NCI-H2029 treated with DMSO at 0.1 percent for 48 hours (cell line): Measurements from ENCODE around the gene PRKCG.
A peak's percentile ranks its signal among the peaks of the same experiment; 100 is the strongest.

Experiments used
- DNase-seq: peaks from one replicate; lab custom pipeline; 2025; lab: John Stamatoyannopoulos, UW

The PRKCG gene

GRCh38 chr19:53872762-53873161, 9.2 kb upstream of the PRKCG start:
- DNase-seq, result no peak

DNA sequence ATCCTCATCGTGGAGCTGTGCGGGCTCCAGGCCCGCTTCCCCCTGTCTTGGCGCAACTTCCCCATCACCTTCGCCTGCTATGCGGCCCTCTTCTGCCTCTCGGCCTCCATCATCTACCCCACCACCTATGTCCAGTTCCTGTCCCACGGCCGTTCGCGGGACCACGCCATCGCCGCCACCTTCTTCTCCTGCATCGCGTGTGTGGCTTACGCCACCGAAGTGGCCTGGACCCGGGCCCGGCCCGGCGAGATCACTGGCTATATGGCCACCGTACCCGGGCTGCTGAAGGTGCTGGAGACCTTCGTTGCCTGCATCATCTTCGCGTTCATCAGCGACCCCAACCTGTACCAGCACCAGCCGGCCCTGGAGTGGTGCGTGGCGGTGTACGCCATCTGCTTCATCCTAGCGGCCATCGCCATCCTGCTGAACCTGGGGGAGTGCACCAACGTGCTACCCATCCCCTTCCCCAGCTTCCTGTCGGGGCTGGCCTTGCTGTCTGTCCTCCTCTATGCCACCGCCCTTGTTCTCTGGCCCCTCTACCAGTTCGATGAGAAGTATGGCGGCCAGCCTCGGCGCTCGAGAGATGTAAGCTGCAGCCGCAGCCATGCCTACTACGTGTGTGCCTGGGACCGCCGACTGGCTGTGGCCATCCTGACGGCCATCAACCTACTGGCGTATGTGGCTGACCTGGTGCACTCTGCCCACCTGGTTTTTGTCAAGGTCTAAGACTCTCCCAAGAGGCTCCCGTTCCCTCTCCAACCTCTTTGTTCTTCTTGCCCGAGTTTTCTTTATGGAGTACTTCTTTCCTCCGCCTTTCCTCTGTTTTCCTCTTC, 8.0 kb upstream of the PRKCG start:
- DNase-seq, result no peak

GRCh38 chr19:53874606-53874990, 7.4 kb upstream of the PRKCG start:
- DNase-seq, result no peak

DNA sequence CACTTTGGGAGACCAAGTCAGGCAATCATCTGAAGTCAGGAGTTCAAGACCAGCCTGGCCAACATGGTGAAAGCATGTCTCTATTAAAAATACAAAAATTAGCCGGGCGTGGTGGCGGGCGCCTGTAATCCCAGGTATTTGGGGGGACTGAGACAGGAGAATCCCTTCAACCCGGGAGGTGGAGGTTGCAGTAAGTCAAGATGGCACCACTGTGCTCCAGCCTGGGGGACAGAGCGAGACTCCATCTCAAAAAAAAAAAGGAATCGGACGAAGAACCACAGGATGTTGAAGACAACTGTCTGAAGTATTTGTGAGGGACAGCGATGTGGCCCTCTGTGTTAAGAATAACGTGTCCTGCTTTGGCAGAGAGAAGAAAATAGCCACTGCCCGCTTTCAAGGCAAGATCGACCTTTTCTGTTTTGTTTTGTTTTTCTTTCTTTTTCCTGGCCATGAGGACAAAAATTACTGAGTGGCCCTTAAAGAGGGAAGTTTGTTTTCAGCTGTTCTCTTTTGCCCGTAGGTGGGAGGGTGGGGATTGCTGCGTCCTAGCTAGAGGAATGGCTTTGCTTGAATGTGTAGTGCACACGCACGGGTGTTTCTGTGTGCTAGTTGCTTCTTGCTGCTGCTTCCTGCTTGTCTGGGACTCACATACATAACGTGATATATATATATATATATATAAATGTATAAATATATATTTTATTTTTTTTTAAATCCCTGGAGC, 6.2 kb upstream of the PRKCG start:
- no peak for DNase-seq

- DNase-seq, result no peak
These were observed 5.3 kb upstream of the PRKCG start for GRCh38 chr19:53876651-53877224.

GRCh38 chr19:53877361-53877766, 4.6 kb upstream of the PRKCG start:
- no peak for DNase-seq

- no peak for DNase-seq
These were observed 3.2 kb upstream of the PRKCG start for GRCh38 chr19:53878776-53879139.

- peak; percentile 34 for DNase-seq
These were observed 2.6 kb upstream of the PRKCG start for GRCh38 chr19:53879140-53880081.

DNA sequence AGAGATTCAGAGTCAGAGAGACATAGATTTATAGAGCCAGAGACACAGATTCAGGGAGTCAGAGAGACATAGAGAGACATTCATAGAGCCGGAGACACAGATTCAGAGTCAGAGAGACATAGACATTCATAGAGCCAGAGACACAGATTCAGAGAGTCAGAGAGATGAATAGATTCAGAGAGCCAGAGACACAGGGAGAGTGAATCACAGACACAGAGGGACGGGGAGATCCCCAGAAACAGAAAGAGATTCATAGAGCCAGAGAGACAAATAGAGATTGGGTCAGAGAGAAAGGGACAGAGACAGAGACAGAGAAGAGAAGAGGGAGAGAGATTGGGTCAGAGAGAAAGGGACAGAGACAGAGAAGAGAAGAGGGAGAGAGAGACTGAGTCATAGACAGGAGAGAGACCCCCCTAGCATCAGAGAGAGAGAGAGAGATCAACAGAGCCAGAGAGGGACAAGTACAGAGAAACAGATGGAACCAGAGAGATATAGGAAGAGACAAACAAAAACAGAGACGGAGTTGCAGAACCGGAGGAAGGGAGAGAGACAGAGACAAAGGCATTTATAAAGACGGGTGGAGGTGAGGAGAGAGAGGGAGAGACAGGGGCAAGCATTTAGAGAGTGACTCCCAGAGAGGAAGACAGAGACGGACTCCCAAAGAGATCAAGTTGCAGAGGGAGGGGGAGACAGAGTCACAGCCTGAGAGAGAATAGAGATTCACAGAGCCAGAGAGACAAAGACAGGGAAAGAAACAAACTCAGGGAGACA, 1.1 kb upstream of the PRKCG start:
- no peak for DNase-seq

DNA sequence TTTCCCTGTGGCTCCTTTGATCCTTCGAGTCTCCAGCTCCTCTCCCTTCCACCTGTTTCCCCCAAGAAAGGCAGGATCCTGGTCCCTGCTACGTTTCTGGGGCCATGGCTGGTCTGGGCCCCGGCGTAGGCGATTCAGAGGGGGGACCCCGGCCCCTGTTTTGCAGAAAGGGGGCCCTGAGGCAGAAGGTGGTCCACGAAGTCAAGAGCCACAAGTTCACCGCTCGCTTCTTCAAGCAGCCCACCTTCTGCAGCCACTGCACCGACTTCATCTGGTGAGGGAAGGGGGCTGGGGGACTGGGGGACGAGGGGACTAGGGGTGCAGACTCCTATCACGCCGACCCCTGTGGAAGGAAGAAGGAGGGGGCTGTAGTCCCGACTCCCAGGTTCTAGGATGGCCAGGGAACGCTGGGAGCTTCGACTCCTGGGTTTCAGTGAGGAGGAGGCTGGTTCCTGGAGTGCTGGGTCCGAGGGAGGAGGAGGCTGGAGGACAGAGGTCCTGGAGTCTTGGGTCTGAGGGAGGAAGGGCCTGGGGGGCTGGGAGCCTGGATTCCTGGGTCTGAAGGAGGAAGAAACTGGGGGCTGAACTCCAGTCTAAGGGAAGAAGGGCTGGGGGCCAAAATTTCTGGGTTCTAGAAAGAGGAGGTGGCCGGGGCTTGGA, 524 bp downstream of the PRKCG start:
- no peak for DNase-seq

- no peak for DNase-seq
These were observed 1.2 kb downstream of the PRKCG start for GRCh38 chr19:53883231-53883661.

DNA sequence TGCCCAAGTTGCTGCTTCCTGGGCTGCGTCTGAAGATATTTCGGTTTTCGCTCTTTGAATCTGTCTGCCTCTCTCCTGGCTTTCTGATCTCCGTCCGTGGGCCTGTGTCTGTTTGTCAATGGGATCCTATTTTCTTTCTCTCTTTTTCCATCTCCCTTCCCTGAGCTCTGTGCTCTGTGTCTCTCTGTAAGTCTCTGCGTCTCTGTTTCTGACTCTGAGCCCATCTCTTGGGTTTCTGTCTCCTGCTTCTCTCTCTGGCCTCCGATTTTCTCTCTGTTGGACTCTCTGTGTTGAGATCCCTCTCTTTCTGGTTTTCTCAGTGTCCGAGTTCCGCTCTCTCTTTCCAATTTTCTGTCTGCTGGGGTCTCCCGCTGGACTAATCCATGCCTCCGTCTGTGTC, 1.7 kb downstream of the PRKCG start:
- DNase-seq, result no peak

GRCh38 chr19:53884256-53884655, 2.3 kb downstream of the PRKCG start:
- no peak for DNase-seq

GRCh38 chr19:53885036-53885435, 3.0 kb downstream of the PRKCG start:
- DNase-seq, result no peak

- DNase-seq, result no peak
These were observed 10.4 kb downstream of the PRKCG start for GRCh38 chr19:53892301-53892980.

DNA sequence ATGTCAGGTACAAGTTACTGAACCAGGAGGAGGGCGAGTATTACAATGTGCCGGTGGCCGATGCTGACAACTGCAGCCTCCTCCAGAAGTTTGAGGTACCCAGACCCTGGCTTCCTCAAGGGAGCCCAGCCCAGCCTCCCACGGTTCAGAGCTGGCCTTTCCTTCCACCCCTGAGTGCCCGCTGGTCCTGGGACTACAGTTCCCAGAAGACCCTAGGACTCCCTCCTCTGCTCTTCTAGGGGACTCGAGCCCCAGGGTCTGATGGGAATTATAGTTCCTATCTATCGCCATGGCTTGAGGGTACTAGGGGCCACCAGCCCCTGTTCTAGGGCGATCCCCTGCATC, 11.0 kb downstream of the PRKCG start:
- DNase-seq, result no peak

DNA sequence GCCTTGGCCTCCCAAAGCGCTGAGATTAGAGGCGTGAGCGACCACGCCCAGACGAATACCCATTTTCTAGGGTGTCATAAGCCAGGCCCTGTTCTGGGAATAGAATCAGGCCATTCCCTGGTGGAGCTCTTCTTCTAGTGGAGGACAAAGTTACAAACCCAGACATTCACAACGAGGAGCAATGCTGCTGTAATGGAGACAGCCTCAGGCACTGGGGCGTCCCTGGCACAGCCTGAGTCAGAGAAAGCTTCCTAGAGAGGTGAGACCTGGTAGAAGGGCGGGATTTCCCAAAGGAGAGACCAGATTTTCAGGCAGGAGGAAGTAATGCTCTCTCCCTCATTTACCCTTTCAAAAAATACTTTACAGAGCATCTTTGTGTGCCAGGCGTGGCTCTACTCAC, 12.7 kb downstream of the PRKCG start:
- no peak for DNase-seq

GRCh38 chr19:53896682-53897081, 14.7 kb downstream of the PRKCG start:
- no peak for DNase-seq

- DNase-seq, result no peak
These were observed 15.5 kb downstream of the PRKCG start for GRCh38 chr19:53897459-53897858.

DNA sequence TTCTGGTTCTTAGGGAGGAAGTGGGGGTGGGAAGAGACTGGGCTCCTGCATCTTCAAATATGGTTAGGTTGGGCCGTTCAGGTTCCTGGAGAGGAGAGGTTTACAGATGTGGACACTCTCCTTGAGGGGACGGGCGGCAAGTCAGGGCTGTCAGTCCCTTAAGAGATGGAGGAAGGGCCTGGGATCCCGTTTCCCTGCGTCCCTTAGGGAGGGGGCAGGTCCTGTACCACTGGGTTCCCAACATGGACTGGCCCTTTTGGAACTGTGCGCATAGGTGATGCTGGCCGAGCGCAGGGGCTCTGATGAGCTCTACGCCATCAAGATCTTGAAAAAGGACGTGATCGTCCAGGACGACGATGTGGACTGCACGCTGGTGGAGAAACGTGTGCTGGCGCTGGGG, 16.2 kb downstream of the PRKCG start:
- DNase-seq, result no peak
